Ramos (cell line): ENCODE data around the gene MYH9.
"Not testable (repeated sequence)": the region's sequence is repeated elsewhere in the genome, so short reads cannot be mapped to it uniquely, and the experiment has no call there.

ENCODE experiments used
- in situ Hi-C: fragments of 300-500 bp; cut with MboI; formaldehyde crosslinking; loops from one replicate; pipeline ENCODE4 v1.14.3; 2022; ENCODE audit warnings: low sequenced_read_pairs; ENCODE audit not compliant: unreplicated experiment

MYH9 gene

DNA sequence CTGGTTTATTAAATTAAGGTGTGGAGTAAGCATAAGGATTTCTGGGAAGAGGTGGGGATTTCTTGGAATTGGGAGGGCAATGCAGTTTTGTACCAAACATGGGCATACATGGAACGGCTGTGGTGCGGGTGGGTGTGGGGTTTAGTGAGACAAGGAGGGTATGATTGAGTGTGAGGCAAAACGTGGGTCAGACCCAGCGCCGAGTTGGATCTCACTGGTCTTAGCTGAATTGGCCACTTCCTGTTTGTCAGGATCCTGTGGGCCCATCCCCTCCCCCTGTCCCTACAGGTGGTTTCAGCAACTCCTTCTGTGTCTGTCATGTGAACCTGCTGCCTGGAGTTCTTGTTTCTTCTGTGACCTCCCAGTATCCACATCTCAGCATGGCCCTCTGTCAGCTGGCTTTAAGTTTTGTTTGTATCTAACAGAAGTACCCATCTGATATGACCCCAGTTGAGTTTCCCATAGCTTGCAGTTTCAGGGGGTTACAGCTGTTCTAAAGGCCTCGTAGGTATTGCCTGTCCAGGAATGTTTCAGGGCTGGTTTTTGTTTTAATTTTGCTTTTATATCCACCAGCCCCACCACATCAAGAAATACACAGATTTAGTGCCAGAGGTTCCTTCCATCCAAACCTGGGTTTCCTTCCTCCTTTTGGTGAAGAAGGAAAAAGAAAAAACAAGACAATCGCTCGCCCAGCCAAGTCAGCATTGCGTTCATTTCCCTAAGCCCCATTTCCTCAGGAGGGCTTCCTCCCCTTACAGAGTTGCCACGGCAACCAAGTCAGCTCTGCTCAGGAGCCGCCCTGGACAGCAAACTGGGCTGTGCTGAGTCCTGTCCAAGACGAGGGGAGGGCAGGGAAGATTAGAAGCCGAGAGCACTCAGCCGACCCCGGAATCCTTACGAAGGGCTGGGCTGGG is 128.8 kb downstream of the MYH9 start:
- in situ Hi-C loops: no loop called here

DNA sequence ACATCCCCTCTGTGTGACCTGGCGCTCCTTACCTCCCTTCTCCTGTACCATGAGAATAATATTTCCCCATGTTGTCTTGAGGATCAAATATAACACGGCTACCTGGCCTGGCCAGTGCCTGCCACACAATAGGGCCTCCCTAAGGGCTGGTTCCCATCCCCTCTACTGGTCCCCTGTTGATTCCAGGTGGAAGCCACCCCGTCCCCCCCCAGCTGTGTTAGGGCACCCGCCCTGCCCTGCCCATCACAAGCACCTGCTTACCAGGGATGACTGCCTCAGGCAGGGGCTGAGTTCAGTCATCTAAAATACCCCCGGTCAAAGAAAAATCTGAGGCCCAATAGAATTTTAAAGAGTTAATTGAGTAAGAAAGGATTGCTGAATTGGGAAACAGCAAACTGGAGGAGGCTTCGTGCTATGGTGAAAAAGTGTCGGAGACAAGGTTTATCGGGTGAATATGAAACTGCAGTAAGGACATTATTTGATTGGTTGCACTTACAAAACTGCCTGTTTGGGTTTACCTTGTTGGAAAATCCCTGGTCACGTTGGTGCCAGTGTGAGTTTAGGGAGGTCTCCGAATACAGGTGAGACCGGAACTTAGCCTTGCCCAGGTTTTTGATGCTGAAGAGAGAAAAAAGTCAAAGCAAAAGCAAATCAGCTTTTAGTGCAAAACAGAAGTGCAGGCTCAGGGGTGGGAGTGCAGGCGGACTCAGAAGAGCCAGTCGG is 129.7 kb downstream of the MYH9 start:
- in situ Hi-C loops: no loop called here

GRCh38 chr22:36257308-36257707 is 130.5 kb downstream of the MYH9 start:
- in situ Hi-C loops: no loop called here

- in situ Hi-C loops: no loop called here
Measured at GRCh38 chr22:36256478-36256877, 131.3 kb downstream of the MYH9 start.

GRCh38 chr22:36255572-36255971 is 132.2 kb downstream of the MYH9 start:
- in situ Hi-C loops: not testable (repeated sequence)

GRCh38 chr22:36253523-36254490 is 134.0 kb downstream of the MYH9 start:
- in situ Hi-C loops: no loop called here

DNA sequence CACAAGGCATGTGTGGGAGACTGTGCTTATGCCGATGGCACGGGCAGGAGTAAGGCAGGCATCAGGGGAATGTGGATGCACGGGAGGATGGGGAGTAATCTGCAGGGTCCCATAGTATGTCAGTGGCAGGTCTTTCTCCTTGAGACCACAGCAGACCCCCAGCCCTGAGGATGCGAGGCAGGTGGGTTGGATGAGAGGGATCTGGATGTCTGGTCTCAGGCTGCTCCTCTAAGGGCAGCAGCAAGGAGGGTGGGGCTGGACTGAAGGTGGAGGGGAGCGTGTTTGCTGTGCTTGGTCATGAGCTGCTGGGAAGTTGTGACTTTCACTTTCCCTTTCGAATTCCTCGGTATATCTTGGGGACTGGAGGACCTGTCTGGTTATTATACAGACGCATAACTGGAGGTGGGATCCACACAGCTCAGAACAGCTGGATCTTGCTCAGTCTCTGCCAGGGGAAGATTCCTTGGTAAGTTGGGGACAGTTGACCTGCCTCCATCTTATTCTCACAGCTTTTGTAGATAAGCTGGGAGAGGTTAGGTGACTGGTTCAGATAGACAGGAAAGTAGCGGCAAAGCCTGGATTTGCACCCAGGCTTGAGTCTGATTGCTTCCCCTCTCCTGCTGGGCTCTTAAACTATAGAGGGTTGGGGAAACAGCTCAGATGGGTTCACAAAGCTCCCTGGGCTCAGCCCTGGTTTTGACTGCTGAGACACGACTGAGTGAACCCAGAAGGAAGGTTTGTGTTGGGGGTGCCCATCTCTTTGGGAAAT is 134.8 kb downstream of the MYH9 start, which contains the start of gene APOL1:
Gene APOL1, plus strand, starts transcription at position 380 of the 769 bp plus-strand sequence. CDS start 1,823 bp downstream, outside the sequence.
- in situ Hi-C loops: no loop called here

- in situ Hi-C loops: not testable (repeated sequence)
Measured at GRCh38 chr22:36251979-36252608, 135.7 kb downstream of the MYH9 start.

DNA sequence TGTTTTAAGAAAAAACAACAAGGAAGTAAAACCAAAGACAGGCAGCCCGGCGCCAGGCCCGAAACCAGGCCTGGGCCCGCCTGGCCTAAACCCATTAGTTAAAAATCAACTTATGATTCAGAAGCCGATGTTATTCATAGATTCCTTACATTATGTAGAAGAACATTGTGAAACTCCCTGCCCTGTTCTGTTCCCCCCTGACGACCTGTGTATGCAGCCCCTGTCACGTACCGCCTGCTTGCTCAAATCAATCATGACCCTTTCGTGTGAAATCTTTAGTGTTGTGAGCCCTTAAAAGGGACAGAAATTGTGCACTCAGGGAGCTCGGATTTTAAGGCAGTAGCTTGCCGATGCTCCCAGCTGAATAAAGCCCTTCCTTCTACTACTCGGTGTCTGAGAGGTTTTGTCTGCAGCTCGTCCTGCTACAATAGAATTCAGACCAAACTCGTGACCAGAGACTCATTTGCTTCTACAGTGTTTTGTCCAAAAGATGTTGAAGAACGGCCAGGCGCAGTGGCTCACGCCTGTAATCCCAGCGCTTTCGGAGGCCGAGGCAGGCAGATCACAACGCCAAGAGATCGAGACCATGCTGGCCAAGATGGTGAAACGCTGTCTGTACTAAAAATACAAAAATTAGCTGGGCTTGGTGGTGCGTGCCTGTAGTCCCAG is 137.3 kb downstream of the MYH9 start:
- in situ Hi-C loops: not testable (repeated sequence)

DNA sequence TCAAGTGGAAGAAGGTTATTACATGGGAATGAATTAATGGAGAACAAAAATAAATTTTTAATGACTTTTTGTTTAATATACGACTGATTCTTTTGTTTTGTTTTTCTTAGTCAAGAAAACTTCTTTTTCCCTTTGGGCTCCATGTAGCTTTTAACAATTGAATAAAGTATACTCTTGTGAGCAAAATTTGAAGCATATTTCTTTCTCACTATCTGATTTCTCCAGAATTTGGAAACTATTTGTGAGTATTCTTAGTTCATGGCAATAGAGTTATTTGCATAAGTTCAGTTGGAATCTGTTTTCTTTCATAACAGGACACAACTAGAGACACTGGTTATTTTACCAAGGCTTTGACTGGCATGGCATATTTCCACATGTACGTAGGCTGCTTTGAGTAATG is 138.6 kb downstream of the MYH9 start:
- in situ Hi-C loops: no loop called here

GRCh38 chr22:36247955-36248354 is 139.8 kb downstream of the MYH9 start:
- in situ Hi-C loops: no loop called here

- in situ Hi-C loops: no loop called here
Measured at GRCh38 chr22:36246718-36247117, 141.0 kb downstream of the MYH9 start.

DNA sequence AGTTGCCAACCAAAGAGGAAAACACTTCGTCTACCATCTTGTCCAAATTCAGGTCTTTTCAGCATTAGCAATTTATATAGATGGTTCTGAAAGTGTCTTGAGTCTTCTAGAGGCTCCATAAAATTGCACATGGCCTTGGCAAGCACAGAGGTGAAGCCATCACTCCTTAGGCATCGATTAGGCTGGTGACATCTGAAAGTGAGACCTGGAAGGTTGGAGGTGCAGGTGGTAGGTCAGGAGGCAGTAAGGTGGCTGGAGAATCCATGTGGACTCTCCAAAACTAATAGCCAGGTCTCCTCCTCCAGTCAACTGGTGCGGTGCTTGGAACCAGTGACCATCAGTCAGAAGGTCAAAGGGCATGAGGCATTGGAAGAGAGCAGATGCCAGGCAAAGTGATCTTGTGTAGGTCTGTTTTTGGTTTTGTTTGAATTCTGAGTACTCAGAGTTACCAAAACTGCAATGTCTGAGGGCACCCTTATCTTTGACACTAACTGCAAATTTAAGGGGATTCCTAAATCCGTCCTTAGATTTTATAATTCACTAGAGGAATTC is 141.9 kb downstream of the MYH9 start:
- in situ Hi-C loops: no loop called here

DNA sequence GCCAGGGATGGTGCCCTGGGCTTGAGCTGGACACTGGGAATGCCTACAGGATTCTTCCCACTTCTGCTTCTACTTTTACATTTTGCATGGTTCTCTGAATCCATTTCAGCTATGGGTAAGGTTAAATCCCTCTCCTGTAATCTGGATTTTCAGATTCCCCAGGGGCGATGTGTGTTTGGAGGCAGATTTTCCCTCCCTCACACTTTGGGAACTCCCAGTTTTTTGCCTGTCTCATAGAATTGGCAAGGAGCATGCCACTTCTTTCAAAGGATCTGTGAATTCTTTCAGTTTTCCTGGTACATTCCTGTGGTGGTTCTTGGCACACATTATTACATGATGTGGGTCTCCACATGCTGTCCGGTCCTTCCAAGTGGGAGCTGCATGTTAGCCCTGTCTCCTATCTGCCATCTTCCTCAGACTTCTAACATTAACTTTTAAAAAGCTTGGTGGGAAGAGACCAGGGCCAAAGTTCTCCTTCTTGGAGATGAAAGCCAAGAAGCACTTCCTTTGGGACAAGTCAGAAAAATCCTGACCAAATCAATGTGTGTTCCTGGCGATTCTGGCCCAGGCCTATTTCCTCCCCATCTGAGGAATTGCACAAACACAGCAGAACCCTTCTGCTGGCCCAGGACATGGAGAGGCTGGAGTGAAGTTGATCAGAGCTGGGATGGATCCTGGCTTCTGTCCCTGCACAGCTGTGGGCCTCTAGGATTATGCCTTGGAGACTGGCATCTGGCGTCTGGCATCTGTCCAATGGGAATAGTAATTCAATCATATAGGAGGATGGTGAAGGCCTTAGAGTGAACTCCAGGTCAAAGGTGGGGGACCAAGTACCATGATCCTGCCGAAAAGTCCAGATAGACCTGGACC is 143.0 kb downstream of the MYH9 start:
- in situ Hi-C loops: no loop called here

DNA sequence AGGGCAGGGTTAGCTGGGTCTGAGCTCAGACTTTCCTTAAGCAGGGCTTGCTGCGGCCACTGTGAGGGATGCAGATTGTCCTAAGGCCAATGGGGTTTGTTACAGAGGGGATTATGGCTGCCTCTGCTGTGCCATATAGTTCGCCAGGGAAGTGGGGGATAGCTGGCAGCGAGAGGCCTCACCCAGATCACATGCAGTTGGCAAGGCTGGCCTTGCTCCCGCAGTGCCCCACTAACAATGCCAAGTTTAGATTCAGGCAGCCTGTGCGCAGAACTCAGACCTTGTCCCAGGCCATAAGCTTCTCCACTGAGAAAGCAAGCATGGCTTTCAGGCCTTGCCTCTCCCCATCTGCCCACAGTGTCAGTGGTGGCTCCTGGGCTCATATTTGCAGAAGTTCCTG is 143.8 kb downstream of the MYH9 start:
- in situ Hi-C loops: no loop called here

DNA sequence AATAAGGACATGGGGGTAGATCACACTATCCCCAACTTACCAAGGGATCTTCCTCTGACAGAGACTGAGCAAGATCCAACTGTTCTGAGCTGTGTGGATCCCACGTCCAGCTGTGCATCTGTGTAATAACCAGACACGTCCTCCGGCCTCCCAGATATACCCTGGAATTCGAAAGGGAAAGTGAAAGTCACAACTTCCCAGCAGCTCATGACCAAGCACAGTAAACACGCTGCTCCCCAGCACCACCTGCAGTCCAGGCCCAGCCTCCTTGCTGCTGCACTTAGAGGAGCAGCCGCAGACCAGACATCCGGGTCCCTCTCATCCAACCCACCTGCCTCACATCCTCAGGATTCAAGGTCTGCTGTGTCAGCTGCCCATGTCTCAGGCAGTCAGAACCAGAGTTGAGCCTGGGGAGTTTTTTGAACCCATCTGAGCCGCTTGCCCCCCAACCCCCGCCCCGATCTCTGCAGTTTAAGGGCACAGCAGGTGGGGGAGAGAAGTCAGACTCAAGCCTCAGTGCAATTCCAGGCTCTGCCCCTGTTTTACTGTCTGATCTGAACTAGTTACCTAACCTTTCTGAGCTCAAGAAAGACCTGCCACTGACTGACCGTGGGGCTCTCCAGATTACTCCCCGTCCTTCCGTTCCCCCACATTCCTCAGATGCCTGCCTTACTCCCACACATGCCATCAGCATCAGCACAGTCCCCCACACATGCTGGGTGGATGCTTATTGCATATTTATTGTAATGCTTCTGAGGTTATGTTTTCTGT is 148.2 kb downstream of the MYH9 start, which contains the start of gene APOL2:
Gene APOL2, minus strand, starts transcription at position 127 of the 771 bp plus-strand sequence. CDS start 6,365 bp downstream, outside the sequence.
- in situ Hi-C loops: no loop called here

- in situ Hi-C loops: no loop called here
Measured at GRCh38 chr22:36239150-36239400, 148.7 kb downstream of the MYH9 start.
